ENCODE data around the gene XRCC6. TPM values are rescaled to one million over a fixed set of nuclear protein-coding genes. Genes with fewer than 3 reads are reported as not detected.
"Not testable (repeated sequence)": the region's sequence is repeated elsewhere in the genome, so short reads cannot be mapped to it uniquely, and the experiment has no call there.

Gene XRCC6
- total RNA-seq, 1 experiment from 2014 or later, result 474 TPM

DNA sequence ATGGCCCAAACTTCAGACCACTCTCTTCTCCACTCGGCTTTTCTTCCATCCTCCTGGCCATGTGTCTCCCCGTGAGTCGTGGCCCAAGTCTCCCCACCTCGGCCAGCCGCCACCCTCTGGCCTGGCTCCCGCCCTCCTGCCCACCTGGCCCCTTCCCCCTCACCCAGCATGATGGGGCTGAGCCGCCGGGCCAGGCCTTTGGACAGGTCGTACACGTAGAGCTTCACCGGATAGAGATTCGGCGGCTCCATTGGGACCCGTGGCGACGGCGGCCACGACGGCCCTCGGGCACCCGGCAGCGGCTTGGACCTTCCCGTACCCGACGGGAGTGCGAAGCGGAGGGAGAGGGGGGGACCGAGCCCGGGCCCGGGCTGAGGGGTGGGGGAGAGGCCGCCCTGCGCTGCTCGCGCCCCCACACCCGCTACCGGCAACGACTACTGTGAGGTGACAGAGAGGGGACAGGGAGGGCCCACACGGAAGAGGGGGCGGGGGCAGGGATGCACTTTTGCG lies 451 bp upstream of the XRCC6 start, which contains the start of gene DESI1 (continued):
- TF ChIP-seq AR (CRISPR knock-in tag; IDR thresholded peaks at IDR 0.05), result no peak
- TF ChIP-seq MYBL2 (CRISPR knock-in tag; IDR thresholded peaks at IDR 0.05), result peak; percentile 23; the same call in 1 of the 2 replicates
- TF ChIP-seq FOXP4 (CRISPR knock-in tag; IDR thresholded peaks at IDR 0.05), result no peak
- TF ChIP-seq PRDM15 (CRISPR knock-in tag; IDR thresholded peaks at IDR 0.05), result no peak
- no peak; the same call in 1 of the 2 replicates for TF ChIP-seq ETV6 (CRISPR knock-in tag; IDR thresholded peaks at IDR 0.05)
- TF ChIP-seq IRF2 (CRISPR knock-in tag; IDR thresholded peaks at IDR 0.05; ENCODE audit: borderline replicate concordance, low read depth), result no peak
- 0 out of 2 replicates have a peak, but pooled peaks have one; percentile 46 for TF ChIP-seq ZBTB43 (CRISPR knock-in tag; IDR thresholded peaks at IDR 0.05)

GRCh38 chr22:41621911-41622179 lies 750 bp downstream of the XRCC6 start:
- H3K27me3 Mint-ChIP-seq (ENCODE audit: low read depth), result no peaks in the 10 kb centered on the region; the same call in 1 of the 2 replicates

DNA sequence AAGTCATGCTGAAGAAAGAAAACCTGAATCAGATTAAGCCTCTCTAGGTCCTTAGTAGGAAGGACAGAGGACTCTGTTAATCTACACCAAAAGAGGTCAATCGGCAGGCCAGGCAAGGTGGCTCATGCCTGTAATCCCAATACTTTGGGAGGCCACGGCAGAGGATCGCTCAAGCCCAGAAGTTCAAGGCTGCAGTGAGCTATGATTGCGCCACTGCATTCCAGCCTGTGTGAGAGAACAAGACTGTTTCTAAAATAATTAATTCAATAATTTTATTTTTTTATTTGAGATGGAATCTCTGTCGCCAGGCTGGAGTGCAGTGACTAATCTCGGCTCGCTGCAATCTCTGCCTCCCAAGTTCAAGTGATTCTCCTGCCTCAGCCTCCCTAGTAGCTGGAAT lies 4.5 kb downstream of the XRCC6 start:
- POLR2A ChIA-PET, result no interaction called here
- no peaks in the 10 kb centered on the region; the same call in 1 of the 2 replicates for H3K27me3 Mint-ChIP-seq (ENCODE audit: low read depth)
- H3K4me3 Mint-ChIP-seq, result no peak overlapping the region
- CTCF ChIA-PET, result no interaction called here
- DNase-seq (ENCODE audit: low spot score) (no peak), ATAC-seq (no peak)
- no peak for TF ChIP-seq MXD4 (CRISPR knock-in tag; IDR thresholded peaks at IDR 0.05; ENCODE audit: borderline replicate concordance)
- no peak for TF ChIP-seq NFE2L1 (CRISPR knock-in tag; IDR thresholded peaks at IDR 0.05)
- peaks cover 9% of the 10 kb centered on the region for H3K4me1 Mint-ChIP-seq
- H3K27ac Mint-ChIP-seq, result no peak overlapping the region
- peaks cover 66% of the 10 kb centered on the region for H3K36me3 Mint-ChIP-seq
- peaks cover 5% of the 10 kb centered on the region for H3K9me3 Mint-ChIP-seq

More at GRCh38 chr22:41621911-41622179, 750 bp downstream of the XRCC6 start:
- Mint-ChIP-seq H3K36me3 (peaks cover 30% of the 10 kb centered on the region), H3K4me3 (peak overlapping the region; percentile 94), H3K9me3 (no peaks in the 10 kb centered on the region), H3K4me1 (peaks cover 20% of the 10 kb centered on the region), H3K27ac (peak overlapping the region; percentile 99)
- POLR2A ChIA-PET, result interaction anchor here (1.1 to 2.0 kb wide), 4 partner anchors 68 to 385 kb away, joined by 3 to 8 read pairs (median 4); partner anchors contain the start of gene TOB2
- no peak for ATAC-seq
- CTCF ChIA-PET, result interaction anchor here (0.9 to 7.1 kb wide), 9 partner anchors 10 to 236 kb away, joined by 3 to 45 read pairs (median 4); partner anchors contain the start of genes PMM1 and POLR3H
- DNase-seq (ENCODE audit: low spot score), result no peak
- TF ChIP-seq, protein P1, sequence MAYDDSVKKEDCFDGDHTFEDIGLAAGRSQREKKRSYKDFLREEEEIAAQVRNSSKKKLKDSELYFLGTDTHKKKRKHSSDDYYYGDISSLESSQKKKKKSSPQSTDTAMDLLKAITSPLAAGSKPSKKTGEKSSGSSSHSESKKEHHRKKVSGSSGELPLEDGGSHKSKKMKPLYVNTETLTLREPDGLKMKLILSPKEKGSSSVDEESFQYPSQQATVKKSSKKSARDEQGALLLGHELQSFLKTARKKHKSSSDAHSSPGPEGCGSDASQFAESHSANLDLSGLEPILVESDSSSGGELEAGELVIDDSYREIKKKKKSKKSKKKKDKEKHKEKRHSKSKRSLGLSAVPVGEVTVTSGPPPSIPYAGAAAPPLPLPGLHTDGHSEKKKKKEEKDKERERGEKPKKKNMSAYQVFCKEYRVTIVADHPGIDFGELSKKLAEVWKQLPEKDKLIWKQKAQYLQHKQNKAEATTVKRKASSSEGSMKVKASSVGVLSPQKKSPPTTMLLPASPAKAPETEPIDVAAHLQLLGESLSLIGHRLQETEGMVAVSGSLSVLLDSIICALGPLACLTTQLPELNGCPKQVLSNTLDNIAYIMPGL (CRISPR knock-in tag; IDR thresholded peaks at IDR 0.05), result no peak
- TF ChIP-seq NFE2L1 (CRISPR knock-in tag; IDR thresholded peaks at IDR 0.05), result no peak
- TF ChIP-seq ZNF232 (CRISPR knock-in tag; IDR thresholded peaks at IDR 0.05), result no peak

DNA sequence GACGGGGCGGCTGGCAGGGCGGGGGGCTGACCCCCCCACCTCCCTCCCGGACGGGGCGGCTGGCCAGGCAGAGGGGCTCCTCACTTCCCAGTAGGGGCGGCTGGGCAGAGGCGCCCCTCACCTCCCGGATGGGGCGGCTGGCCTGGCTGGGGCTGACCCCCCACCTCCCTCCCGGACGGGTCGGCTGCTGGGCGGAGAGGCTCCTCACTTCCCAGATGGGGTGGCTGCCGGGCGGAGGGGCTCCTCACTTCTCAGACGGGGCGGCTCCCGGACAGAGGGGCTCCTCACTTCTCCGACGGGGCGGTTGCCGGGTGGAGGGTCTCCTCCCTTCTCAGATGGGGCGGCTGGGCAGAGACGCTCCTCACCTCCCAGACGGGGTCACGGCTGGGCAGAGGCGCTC lies 10.0 kb downstream of the XRCC6 start:
- POLR2A ChIA-PET; H3K4me1 Mint-ChIP-seq; H3K27me3 Mint-ChIP-seq (ENCODE audit: low read depth); CTCF ChIA-PET; H3K27ac Mint-ChIP-seq; DNase-seq (ENCODE audit: low spot score); ATAC-seq; H3K4me3 Mint-ChIP-seq; H3K9me3 Mint-ChIP-seq: not testable (repeated sequence)
- peaks cover 82% of the 10 kb centered on the region for H3K36me3 Mint-ChIP-seq

DNA sequence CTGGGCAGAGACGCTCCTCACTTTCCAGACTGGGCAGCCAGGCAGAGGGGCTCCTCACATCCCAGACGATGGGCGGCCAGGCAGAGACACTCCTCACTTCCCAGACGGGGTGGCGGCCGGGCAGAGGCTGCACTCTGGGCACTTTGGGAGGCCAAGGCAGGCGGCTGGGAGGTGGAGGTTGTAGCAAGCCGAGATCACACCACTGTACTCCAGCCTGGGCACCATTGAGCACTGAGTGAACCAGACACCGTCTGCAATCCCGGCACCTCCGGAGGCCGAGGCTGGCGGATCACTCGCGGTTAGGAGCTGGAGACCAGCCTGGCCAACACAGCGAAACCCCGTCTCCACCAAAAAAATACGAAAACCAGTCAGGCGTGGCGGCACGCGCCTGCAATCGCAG lies 10.5 kb downstream of the XRCC6 start:
- POLR2A ChIA-PET, H3K27ac Mint-ChIP-seq: not testable (repeated sequence)
- H3K36me3 Mint-ChIP-seq, result peaks cover 86% of the 10 kb centered on the region

DNA sequence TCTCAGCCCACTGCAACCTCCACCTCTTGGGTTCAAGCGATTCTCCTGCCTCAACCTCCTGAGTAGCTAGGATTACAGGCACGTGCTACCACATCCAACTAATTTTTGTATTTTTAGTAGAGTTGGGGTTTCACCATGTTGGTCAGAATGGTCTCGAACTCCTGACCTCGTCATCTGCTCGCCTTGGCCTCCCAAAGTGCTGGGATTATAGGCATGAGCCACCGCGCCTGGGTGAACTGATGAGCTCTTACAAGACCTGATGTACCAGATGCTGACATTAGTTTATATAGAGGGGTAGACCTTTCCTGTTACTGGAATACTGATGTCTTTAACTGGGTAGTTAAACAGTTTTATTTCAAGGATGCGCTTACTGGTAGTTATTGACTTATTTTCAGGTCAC lies 13.5 kb downstream of the XRCC6 start:
- H3K36me3 Mint-ChIP-seq, result peaks cover 77% of the 10 kb centered on the region
- H3K27ac Mint-ChIP-seq; H3K4me1 Mint-ChIP-seq; H3K9me3 Mint-ChIP-seq; ATAC-seq; POLR2A ChIA-PET; H3K27me3 Mint-ChIP-seq (ENCODE audit: low read depth); H3K4me3 Mint-ChIP-seq; DNase-seq (ENCODE audit: low spot score): not testable (repeated sequence)
- CTCF ChIA-PET, result interaction anchor here (2.0 kb wide), 1 partner anchor 32 kb away, joined by 6 read pairs; no protein-coding TSS in a partner anchor

More for the DNA sequence above, 10.5 kb downstream of the XRCC6 start:
- H3K4me3 Mint-ChIP-seq; H3K9me3 Mint-ChIP-seq; H3K27me3 Mint-ChIP-seq (ENCODE audit: low read depth); CTCF ChIA-PET; ATAC-seq; DNase-seq (ENCODE audit: low spot score); H3K4me1 Mint-ChIP-seq: not testable (repeated sequence)
